ENCODE data around the gene SLC25A25. TPM values are rescaled to one million over a fixed set of nuclear protein-coding genes. Genes with fewer than 3 reads are reported as not detected.
"Not testable (repeated sequence)": the region's sequence is repeated elsewhere in the genome, so short reads cannot be mapped to it uniquely, and the experiment has no call there.

Gene SLC25A25
- total and polyA plus RNA-seq, 11 donors = 1.7 to 15.1 (median 6.7) TPM

DNA sequence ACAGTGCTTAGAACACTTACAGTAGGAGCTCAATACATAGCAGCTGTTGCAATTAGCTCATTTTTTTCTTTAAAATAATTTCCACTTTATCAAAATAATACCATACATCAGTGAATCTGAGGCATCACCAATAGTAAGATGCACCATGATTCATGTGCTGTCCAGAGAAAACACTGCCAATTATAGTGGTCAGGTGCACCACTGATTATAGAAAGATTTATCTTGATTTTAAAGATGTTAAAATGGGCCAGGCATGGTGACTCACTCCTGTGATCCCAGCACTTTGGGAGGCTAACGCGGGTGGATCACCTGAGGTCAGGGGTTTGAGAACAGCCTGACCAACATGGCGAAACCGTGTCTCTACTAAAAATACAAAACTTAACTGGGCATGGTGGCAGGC lies 40.3 kb upstream of the SLC25A25 start:
- WGBS, 4 donors = 81 to 94% (median 91%) methylated on average over 4 of the region's 4 CpGs
- DNase-seq (no peak), ATAC-seq (no peak)
- Histone ChIP-seq H3K9me3 (no peaks in the 10 kb centered on the region), H3K4me1 (peaks cover 0 to 60% (median 0%) of the 10 kb centered on the region in 12 donors), H3K4me3 (no peak overlapping the region), H3K36me3 (no peaks in the 10 kb centered on the region), H3K27ac (peak overlapping the region in 1 of 12 donors; percentile 91), H3K27me3 (no peaks in the 10 kb centered on the region)
- intact Hi-C loops (cut with DNase I) = no loop called here
- TF ChIP-seq, protein P1, sequence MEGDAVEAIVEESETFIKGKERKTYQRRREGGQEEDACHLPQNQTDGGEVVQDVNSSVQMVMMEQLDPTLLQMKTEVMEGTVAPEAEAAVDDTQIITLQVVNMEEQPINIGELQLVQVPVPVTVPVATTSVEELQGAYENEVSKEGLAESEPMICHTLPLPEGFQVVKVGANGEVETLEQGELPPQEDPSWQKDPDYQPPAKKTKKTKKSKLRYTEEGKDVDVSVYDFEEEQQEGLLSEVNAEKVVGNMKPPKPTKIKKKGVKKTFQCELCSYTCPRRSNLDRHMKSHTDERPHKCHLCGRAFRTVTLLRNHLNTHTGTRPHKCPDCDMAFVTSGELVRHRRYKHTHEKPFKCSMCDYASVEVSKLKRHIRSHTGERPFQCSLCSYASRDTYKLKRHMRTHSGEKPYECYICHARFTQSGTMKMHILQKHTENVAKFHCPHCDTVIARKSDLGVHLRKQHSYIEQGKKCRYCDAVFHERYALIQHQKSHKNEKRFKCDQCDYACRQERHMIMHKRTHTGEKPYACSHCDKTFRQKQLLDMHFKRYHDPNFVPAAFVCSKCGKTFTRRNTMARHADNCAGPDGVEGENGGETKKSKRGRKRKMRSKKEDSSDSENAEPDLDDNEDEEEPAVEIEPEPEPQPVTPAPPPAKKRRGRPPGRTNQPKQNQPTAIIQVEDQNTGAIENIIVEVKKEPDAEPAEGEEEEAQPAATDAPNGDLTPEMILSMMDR (IDR thresholded peaks at IDR 0.05) = no peak
- TF ChIP-seq POLR2A (IDR thresholded peaks at IDR 0.05) = no peak

DNA sequence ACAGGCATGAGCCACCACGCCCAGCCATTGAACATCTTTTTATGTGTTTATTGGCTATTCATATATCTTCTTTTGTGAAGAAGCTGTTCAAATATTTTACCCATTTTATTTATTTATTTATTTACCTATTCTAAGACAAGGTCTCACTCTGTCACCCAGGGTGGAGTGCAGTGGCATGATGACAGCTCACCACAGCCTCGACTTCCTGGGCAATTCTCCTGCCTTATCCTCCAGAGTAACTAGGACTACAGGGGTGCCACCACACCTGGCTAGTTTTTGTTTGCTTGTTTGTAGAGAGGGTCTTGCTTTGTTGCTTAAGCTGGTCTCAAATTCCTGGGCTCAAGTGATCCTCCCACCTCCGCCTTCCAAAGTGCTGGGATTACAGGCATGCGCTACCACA lies 34.4 kb upstream of the SLC25A25 start:
- Histone ChIP-seq H3K4me3 (no peak overlapping the region), H3K36me3 (no peaks in the 10 kb centered on the region), H3K27ac (no peak overlapping the region), H3K9me3 (no peaks in the 10 kb centered on the region), H3K27me3 (no peaks in the 10 kb centered on the region), H3K4me1 (peaks cover 0 to 31% (median 2%) of the 10 kb centered on the region in 12 donors)
- DNase-seq (no peak), ATAC-seq (no peak)
- no peak for TF ChIP-seq POLR2A (IDR thresholded peaks at IDR 0.05)
- TF ChIP-seq, protein P1 (IDR thresholded peaks at IDR 0.05) = no peak
- WGBS, 4 donors = 89 to 94% (median 91%) methylated on average over 4 of the region's 4 CpGs
- intact Hi-C loops (cut with DNase I) = loop anchor here in 6 of 10 donors (1.0 to 2.0 kb wide), 3 partner anchors 83 to 91 kb away; no protein-coding TSS in a partner anchor

DNA sequence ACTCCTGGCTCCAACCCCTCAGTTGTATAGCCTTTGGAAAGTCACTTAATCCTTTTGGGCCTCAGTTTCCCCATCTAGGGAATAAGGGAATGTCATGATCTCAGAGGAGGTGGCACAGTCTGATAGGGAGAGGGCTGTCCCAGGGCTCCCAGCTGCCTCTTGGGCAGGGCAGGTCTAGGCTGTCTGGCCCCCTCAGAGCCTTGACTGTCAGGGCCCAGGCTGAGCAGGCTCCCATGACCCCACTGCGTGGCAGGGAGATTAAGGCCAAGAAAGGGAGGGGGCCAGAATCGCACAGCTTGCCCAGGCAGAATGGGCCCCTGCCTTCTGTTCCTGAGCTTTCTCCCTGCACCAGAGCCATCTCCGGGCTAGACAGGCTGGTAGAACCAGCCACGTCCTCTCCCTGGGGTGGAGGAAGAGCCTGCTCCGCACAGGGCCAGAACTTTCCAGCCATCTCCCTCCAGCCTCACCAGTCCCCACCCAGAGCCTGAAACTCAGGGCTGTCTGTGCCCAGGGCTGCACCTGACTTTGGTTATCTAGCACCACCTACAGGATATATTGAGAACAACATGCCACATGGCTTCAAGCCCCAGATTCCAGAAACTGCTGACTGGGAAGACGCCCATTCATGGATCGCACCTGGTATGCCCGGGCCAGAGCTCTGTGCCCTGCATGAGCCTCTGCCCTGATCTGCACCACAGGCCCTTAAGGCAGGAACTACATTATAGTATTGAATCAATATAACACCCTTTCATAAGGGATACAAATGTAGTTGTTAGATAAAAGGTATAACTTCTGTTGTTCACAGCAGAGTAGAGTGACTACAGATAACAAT lies 33.0 kb upstream of the SLC25A25 start:
- no peaks in the 10 kb centered on the region for H3K9me3 ChIP-seq
- no peak overlapping the region for H3K27ac ChIP-seq
- ATAC-seq = peak; percentile 92 to 99 (median 96)
- TF ChIP-seq POLR2A (IDR thresholded peaks at IDR 0.05) = no peak
- TF ChIP-seq, protein P1 (IDR thresholded peaks at IDR 0.05) = peak; percentile 80 to 91 (median 87)
- peaks cover 0 to 22% (median 2%) of the 10 kb centered on the region in 12 donors for H3K4me1 ChIP-seq
- no peak overlapping the region for H3K4me3 ChIP-seq
- no peaks in the 10 kb centered on the region for H3K36me3 ChIP-seq
- intact Hi-C loops (cut with DNase I) = loop anchor here (1.0 to 2.0 kb wide), 4 partner anchors 82 to 92 kb away; no protein-coding TSS in a partner anchor
- DNase-seq = peak; percentile 62 to 75 (median 66)
- whole genome bisulfite sequencing, 4 donors = 32 to 40% (median 34%) methylated on average over 5 to 8 of the region's 8 CpGs
- no peaks in the 10 kb centered on the region for H3K27me3 ChIP-seq

DNA sequence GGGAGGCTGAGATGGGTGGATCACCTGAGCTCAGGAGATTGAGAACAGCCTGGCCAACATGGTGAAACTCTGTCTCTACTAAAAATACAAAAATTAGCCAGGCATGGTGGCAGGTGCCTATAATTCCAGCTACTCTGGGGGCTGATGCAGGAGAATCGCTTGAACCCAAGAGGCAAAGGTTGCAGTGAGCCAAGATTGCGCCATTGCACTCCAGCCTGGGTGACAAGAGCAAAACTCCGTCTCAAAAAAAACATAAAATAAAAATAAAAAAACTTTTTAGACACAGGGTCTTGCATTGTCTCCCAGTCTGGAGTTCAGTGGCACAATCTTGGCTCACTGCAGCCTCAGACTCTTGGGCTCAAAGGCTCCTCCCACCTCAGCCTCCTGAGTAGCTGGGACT lies 31.5 kb upstream of the SLC25A25 start:
- H3K4me1 ChIP-seq = peaks cover 0 to 13% (median 2%) of the 10 kb centered on the region in 12 donors
- H3K27ac ChIP-seq; DNase-seq; ATAC-seq; H3K36me3 ChIP-seq; H3K27me3 ChIP-seq; intact Hi-C loops (cut with DNase I); H3K9me3 ChIP-seq; H3K4me3 ChIP-seq: not testable (repeated sequence)
- WGBS, 4 donors = 69 to 92% (median 80%) methylated on average over 3 of the region's 3 CpGs

DNA sequence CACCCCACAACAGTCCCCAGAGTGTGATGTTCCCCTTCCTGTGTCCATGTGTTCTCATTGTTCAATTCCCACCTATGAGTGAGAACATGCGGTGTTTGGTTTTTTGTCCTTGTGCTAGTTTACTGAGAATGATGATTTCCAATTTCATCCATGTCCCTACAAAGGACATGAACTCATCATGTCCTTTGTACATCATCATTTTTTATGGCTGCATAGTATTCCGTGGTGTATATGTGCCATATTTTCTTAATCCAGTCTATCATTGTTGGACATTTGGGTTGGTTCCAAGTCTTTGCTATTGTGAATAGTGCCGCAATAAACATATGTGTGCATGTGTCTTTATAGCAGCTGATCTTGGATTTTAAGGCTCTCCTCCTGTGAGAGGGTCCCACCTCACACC lies 27.2 kb upstream of the SLC25A25 start:
- DNase-seq; H3K9me3 ChIP-seq; H3K4me1 ChIP-seq; intact Hi-C loops (cut with DNase I); H3K27me3 ChIP-seq; H3K27ac ChIP-seq; H3K4me3 ChIP-seq; ATAC-seq; H3K36me3 ChIP-seq: not testable (repeated sequence)
- 70 to 93% (median 84%) methylated on average over 2 to 3 of the region's 3 CpGs for WGBS, 4 donors
